AML-193 (cell line): Measurements from ENCODE around the gene CCDC17.
"Not testable (repeated sequence)": the region's sequence is repeated elsewhere in the genome, so short reads cannot be mapped to it uniquely, and the experiment has no call there.

Experiments used
- DNase-seq, 2 experiments: peaks; one replicate each; lab custom pipeline; 2025; lab: John Stamatoyannopoulos, UW

The CCDC17 gene

DNA sequence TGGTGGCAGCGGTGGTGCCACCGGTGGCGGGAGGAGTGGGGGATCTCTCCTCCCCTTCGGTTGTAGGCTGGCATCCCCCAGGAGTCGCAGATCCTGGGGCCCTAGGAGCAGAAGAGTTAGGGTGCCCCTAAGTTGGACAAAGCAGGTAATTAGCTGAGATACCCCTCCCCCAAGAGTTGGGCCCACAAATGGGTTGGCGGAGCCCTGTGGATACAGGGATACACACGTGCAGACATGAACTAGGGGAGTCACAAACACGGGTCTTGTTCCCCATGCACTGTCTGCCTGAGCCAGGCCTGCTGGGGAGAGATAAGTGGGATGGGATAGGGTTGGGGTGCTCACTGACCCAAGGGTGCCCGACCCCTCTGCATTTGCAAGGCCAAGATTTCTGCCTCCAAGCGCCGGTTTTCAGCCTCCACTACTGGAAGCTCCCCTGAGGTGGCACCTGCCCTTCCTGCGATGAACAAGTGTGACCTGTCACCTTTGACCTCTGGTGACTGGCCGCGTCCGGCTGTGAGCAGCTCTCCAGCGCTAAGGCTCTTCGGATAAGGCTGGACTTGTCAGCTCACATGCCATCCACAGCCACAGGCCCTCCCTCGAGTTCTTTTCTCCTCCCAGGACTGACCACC, 1.8 kb downstream of the CCDC17 start:
- no peak for DNase-seq

- DNase-seq, result no peak
Observed at GRCh38 chr1:45621501-45621836, 2.4 kb downstream of the CCDC17 start.

DNA sequence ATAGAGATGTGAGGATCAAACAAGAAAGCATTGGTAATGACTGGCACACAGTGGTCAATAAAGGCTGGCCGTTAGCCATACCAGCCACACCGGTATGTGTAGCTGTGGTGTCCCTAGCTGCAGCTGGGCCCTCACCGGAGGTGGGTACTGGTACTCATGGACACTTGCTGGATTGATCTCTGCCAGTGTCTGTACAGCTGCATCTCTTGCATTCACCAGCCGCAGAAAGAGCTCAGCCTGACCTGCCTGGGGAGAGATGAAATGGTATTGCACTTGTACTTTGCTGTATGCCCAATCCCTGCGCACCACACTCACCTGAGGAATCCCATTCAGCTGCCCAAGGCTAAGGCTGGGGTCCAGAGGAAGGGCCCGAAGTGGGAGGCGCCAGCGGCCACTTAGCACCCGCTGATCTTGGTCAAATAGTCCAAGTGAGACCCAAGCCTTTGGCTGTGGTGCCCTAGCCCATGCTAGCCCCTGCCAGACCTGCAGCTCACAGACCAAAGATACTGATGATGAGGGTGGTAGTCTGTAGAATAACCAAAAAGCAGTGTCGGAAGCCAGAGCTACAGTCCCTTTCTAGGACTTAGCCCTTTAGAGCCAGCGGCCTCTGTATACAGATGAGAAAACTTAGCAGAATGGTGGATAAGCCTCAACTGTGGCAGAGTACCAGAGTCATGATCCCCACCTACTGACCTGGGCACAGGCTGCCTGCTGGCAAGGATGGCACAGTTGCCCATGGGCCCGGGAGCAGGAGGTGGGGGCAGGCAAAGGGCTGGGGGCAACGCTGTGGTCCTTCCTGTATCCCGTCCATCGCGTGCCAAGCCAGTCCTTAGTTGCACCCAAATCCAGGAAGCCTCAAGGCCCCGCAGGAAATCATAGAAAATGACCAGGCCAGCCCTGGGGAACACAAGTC, 3.0 kb downstream of the CCDC17 start:
- DNase-seq, result no peak

GRCh38 chr1:45619149-45619921, 4.5 kb downstream of the CCDC17 start:
- DNase-seq, result no peak

DNA sequence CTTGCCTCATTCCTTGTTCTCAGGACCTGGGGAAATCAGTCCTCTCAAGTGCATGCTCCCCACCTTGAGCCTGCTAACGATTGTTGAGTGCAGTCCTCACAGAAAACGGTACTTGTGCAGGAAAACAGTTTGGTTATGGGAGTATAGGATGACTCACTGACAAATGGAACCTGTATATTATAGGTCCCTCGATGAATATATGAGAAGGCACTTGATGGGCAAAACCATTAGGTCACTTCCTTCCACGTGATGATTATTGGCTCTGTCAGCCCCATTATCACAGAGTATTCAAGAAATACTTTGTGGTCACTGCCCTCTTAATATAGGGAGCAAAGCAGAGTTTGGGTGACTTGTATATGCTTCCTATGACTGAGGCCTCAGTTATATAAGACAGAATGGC, 6.2 kb downstream of the CCDC17 start:
- DNase-seq, result no peak

DNA sequence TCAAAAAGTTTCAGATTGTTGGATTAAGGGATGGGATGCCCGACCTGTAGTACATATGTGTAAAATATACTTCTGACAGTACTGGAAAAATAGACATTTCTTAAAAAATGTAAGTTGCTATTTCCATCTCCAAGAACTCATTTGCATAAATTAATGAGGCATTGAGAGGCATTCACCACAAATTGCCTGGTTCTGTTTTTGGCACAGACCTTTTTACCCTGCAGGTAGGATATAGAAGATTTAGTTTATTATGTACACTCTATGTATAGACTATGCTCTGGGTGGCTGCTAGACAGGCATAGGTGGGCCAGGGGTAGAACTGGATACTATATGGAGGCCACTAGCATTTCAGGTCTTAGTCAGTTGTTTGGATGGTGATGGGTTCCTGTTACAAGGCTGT, 8.0 kb downstream of the CCDC17 start:
- no peak for DNase-seq

GRCh38 chr1:45612941-45613579, 10.8 kb downstream of the CCDC17 start:
- no peak for DNase-seq

DNA sequence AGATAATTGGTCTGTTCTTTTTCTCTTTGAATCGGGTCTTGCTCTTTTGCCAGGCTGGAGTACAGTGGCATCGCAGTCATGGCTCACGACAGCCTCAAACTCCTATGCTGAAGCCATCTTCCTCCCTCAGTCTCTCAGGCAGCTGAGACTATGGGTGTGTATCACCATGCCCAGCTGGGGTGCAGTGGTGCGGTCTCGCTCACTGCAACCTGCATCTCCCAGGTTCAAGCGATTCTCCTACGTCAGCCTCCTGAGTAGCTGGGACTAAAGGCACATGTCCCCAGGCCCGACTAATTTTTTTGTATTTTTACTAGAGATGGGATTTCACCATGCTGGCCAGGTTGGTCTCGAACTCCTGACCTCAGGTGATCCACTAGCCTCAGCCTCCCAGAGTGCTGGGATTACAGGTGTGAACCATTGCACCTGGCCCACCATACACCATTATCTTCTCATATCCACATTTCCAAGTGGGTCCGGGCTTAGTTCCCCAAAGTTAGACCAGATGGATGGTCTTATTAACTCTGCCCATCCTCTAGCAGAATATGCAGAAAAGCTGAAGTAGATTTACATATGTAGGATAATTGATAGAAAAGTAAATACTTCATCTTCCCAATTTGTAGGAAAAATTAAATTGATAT, 13.1 kb downstream of the CCDC17 start:
- no peak for DNase-seq

GRCh38 chr1:45608175-45609156, 15.4 kb downstream of the CCDC17 start:
- peak; percentile 27 to 30 for DNase-seq

DNA sequence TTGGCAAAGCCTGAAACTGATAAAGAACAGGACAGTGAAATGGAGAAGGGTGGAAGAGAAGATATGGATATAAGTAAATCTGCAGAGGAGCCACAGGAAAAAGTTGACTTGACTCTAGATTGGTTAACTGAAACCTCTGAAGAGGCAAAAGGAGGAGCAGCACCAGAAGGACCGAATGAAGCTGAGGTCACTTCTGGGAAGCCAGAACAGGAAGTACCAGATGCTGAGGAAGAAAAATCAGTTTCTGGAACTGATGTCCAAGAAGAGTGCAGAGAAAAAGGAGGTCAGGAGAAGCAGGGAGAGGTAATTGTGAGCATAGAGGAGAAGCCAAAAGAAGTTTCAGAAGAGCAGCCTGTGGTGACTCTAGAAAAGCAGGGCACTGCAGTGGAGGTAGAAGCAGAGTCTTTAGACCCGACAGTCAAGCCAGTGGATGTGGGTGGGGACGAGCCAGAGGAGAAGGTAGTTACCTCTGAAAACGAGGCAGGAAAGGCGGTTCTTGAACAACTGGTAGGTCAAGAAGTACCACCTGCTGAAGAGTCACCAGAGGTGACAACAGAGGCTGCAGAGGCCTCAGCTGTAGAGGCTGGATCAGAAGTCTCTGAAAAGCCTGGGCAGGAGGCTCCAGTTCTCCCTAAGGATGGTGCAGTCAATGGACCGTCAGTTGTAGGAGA, 16.3 kb downstream of the CCDC17 start:
- DNase-seq, result no peak

GRCh38 chr1:45604239-45604638, 19.6 kb downstream of the CCDC17 start:
- no peak for DNase-seq

DNA sequence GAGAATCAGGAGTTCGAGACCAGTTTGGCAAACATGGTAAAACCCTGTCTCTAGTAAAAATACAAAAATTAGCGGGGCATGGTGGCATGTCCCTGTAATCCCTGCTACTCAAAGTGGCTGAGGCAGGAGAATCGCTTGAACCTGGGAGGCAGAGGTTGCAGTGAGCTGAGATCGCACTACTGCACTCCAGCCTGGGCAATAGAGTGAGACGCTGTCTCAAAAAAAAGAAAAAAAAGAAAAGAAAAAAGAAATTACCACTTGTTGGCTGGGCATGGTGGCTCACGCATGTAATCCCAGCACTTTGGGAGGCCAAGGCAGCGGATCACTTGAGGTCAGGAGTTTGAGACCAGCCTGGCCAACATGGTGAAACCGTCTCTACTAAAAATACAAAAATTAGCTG, 27.1 kb downstream of the CCDC17 start:
- not testable (repeated sequence) for DNase-seq

DNA sequence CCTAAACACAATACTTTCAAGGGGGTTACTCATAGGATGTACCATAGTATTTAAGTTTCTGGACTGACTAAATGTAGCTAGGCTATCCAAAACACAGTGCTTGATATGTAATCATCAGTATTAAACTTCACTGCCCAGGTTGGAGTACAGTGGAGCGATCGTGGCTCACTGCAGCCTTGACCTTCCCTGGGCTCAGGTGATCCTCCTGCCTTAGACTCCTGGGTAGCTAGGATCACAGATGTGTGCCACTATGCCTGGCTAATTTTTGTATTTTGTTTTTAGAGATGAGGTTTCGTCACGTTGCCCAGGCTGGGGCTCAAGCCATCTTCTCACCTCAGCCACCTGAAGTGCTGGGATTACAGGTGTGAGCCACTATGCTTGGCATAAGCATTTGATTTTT, 29.4 kb downstream of the CCDC17 start:
- no peak for DNase-seq

DNA sequence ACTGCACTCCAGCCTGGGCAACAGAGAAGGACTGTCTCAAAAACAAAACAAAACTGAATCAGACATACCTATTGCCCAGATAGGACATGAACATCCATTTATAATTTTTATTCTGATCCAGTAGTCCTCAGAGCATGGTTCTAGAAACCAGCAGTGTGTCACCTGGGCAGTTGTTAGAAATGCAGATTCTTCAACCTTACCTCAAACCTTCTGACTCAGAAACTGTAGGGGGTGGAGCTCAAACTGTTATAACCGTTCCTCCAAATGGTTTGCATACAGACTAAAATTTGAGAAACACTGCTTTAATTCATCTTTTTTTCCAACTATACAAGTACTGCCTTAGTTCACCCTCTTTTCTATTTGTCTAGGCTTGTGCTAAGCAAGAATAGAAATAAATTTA, 34.0 kb downstream of the CCDC17 start:
- no peak for DNase-seq

- DNase-seq, result no peak
Observed at GRCh38 chr1:45586769-45587168, 37.1 kb downstream of the CCDC17 start.

DNA sequence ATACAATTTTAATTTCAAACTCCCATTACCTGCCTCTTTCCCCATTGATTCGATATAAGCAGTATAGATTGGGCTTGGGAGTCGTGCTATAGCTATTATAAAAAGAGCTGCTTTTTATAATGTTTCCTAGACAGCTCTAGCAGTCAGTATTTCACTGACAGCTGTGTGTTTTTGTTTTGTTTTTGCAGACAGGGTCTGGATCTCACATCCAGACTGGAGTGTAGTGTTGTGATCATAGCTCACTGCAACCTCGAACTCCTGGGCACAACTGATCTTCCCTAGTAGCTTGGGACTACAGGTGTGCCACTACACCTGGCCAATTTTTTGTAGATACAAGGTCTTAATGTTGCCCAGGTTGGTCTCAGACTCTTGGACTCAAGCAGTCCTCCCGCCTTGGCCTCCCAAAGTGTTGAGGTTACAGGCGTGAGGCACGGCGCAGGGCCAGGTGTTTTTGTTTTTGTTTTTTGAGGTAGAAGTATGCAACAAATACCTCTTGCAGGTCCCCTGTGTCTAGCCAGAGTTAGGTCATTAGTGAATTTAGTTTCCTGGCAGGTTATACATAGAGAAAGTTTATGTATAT, 38.3 kb downstream of the CCDC17 start:
- no peak for DNase-seq

GRCh38 chr1:45585110-45585426, 38.8 kb downstream of the CCDC17 start:
- no peak for DNase-seq

DNA sequence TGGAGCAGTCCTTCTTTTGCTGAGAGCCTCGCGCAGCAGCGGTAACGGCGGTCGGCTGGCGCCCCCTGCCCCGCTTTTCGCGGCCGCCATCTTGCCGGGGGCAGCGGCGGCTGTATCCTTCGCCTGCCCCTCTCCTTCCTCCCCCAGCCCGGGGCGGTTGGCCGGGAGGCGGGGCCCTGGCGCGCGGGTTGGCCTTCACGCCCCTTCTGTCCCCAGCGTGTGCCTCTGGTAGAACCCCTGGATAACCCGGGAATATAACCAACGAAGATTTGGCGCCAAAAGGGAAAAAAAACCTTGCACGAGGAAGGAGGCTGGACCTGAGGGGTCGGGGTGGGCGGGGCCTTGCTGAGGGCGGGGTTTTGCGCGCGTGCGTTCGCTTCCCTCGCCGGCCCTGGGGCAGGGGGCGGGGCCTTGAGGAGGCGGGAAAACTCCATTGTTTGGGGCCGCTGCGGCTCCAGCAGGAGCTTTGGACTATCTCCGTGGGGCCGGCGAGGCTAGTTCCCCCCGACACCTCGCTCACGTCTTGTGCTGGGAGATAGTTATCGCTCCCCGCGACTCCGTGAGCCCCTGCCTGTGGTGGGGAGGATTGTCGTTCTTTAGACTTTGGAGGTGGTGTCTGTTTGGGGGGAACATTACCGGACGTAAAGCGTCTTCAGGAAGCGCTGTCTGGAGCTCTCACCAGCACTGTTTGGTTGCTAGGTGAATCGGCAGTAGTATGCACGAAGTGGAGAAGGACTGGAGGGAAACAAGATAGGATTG, 39.3 kb downstream of the CCDC17 start:
- peak; percentile 62 to 71 for DNase-seq
